ENCODE results near the gene TBL1X.

DNA sequence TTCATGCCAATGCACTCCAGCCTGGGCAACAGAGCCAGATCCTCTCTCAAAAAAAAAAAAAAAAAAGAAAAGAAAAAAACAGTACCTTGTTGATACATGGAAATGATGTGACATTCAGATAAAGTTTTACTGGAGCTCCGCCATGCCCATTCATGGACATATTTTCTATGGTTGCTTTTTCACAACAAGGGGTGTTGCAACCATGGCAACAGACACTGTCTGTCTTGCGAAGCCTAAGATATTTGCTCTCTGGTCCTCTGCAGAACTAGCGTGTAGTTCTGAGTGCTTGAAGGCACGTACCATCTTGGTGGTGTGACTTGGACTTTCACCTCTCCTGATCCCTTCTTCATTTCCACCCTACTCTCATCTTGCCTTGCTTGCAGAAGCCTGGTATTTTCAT lies 53.2 kb downstream of the TBL1X start:
- TF ChIP-seq CTCF (IDR thresholded peaks at IDR 0.05) = no peak
- TF ChIP-seq POLR2A (IDR thresholded peaks at IDR 0.05) = no peak
- TF ChIP-seq POLR2AphosphoS5 (IDR thresholded peaks at IDR 0.05) = no peak
- no peak for TF ChIP-seq EP300 (IDR thresholded peaks at IDR 0.05)

All from stomach (tissue), 4 donors.